ENCODE results near the gene RIC8B. TPM values are rescaled to one million over a fixed set of nuclear protein-coding genes. Genes with fewer than 3 reads are reported as not detected.

Gene RIC8B
- total RNA-seq, 1 experiment from 2014 or later: 29.0 TPM

DNA sequence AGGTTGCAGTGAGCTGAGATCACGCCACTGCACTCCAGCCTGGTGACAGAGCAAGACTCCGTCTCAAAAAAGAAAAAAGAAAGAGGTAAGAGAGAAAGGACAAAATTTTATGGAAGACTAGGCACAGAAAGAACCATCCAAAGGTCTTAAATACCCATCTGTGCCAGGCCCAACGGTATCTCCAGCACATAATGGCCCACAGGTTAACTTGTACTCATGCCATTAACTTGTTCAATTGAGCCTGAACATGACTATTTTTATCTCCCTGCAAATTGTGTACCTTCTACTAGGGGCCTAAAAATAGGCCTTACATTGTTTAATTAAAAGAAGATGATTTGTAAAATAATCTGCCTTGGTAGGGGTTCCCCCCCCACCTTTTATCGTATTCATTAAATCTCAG is 80.2 kb downstream of the RIC8B start:
- Histone ChIP-seq H2AK5ac (ENCODE audit: insufficient read length, low read length) (no peak overlapping the region), H3K14ac (ENCODE audit: insufficient read depth, low read length) (no peak overlapping the region), H2AFZ (ENCODE audit: low read length) (no peak overlapping the region), H3K4me2 (ENCODE audit: insufficient read depth, insufficient read length, low read length) (no peak overlapping the region), H3K79me1 (ENCODE audit: insufficient read depth, low read depth, low read length, poor library complexity, severe bottlenecking) (no peaks in the 10 kb centered on the region), H3K23ac (ENCODE audit: insufficient read length, low read depth, low read length) (no peak overlapping the region), H3K56ac (ENCODE audit: insufficient read length, low read depth, low read length) (no peak overlapping the region), H4K91ac (ENCODE audit: insufficient read length, low read depth, low read length) (no peak overlapping the region), H2BK20ac (ENCODE audit: low read depth, low read length, poor library complexity, severe bottlenecking) (no peak overlapping the region), H3K9me3 (ENCODE audit: control insufficient read depth, low read depth, low read length) (peaks cover 6% of the 10 kb centered on the region), H4K8ac (replicated peaks; ENCODE audit: insufficient read length, low read depth, low read length) (no peak overlapping the region), H2BK15ac (ENCODE audit: low read depth, low read length) (no peak overlapping the region), H4K5ac (ENCODE audit: insufficient read length, low read depth, low read length) (no peak overlapping the region), H4K20me1 (ENCODE audit: control insufficient read depth, insufficient read depth, insufficient read length) (no peaks in the 10 kb centered on the region), H3K18ac (ENCODE audit: insufficient read length, low read depth, low read length) (no peak overlapping the region), H2BK120ac (ENCODE audit: low read depth, low read length, poor library complexity, severe bottlenecking) (no peak overlapping the region), H3K4me1 (ENCODE audit: insufficient read depth, low read length) (no peaks in the 10 kb centered on the region; the same call in 1 of the 2 replicates), H3K27me3 (ENCODE audit: insufficient read depth, low read length) (no peaks in the 10 kb centered on the region), H3K9ac (ENCODE audit: extremely low read depth, insufficient read length, low read length) (no peak overlapping the region), H3K23me2 (ENCODE audit: insufficient read length, low read depth, low read length, poor library complexity, severe bottlenecking) (no peaks in the 10 kb centered on the region), H3K79me2 (ENCODE audit: insufficient read depth, low read length) (no peaks in the 10 kb centered on the region), H3K4ac (ENCODE audit: low read depth, low read length) (no peak overlapping the region), H2BK5ac (ENCODE audit: insufficient read length, low read length) (no peak overlapping the region), H3K27ac (ENCODE audit: insufficient read length, low read depth, low read length) (no peak overlapping the region), H3T11ph (ENCODE audit: low read length) (no peak overlapping the region), H2BK12ac (ENCODE audit: insufficient read length, low read depth, low read length) (no peak overlapping the region)
- H3K27me3 Mint-ChIP-seq (ENCODE audit: low read depth): no peaks in the 10 kb centered on the region
- TF ChIP-seq CTCF (conservative IDR thresholded peaks at IDR 0.05): no peak
- no CpG with 5 or more reads among the region's 4 CpGs for WGBS (ENCODE audit: extremely low coverage, insufficient read length, low lambda C conversion rate)
- H3K27ac Mint-ChIP-seq: no peak overlapping the region
- H3K36me3 Mint-ChIP-seq (ENCODE audit: insufficient read depth in 1 of 3, low read depth in 3 of 3): peaks cover 10 to 18% (median 11%) of the 10 kb centered on the region in 3 experiments; a peak in 6 of 7 replicates
- no peak for DNase-seq
- no peak overlapping the region for H3K4me3 Mint-ChIP-seq
- peaks cover 2 to 5% of the 10 kb centered on the region in 2 experiments for H3K4me1 Mint-ChIP-seq
- H3K9me3 Mint-ChIP-seq: peaks cover 0 to 6% of the 10 kb centered on the region in 2 experiments; a peak in 2 of 5 replicates

All from H9 (cell line).